NCI-H1105 treated with DMSO at 0.1 percent for 48 hours (cell line): Measurements from ENCODE around the gene FRS3.
"Not testable (repeated sequence)": the region's sequence is repeated elsewhere in the genome, so short reads cannot be mapped to it uniquely, and the experiment has no call there.

Source experiments
- DNase-seq: peaks from one replicate; lab custom pipeline; 2025; lab: John Stamatoyannopoulos, UW

FRS3 gene

GRCh38 chr6:41779788-41780550 lies at the start of gene FRS3:
Gene FRS3 (minus strand): TSS chr6:41779900. CDS start chr6:41776987, 2,913 bp downstream.
- DNase-seq = peak; percentile 89

GRCh38 chr6:41826343-41827022 lies 46.8 kb upstream of the FRS3 start:
- no peak for DNase-seq

- no peak for DNase-seq
These were observed 45.2 kb upstream of the FRS3 start for GRCh38 chr6:41824571-41825569.

- DNase-seq = no peak
These were observed 43.5 kb upstream of the FRS3 start for GRCh38 chr6:41823178-41823577.

GRCh38 chr6:41822021-41822420 lies 42.3 kb upstream of the FRS3 start:
- DNase-seq = no peak

- no peak for DNase-seq
These were observed 41.6 kb upstream of the FRS3 start for GRCh38 chr6:41821266-41821665.

GRCh38 chr6:41818271-41819054 lies 38.8 kb upstream of the FRS3 start:
- no peak for DNase-seq

- DNase-seq = no peak
These were observed 35.9 kb upstream of the FRS3 start for GRCh38 chr6:41815587-41815986.

GRCh38 chr6:41814629-41815028 lies 34.9 kb upstream of the FRS3 start:
- DNase-seq = no peak

GRCh38 chr6:41813956-41814355 lies 34.3 kb upstream of the FRS3 start:
- no peak for DNase-seq

GRCh38 chr6:41813469-41813868 lies 33.8 kb upstream of the FRS3 start:
- no peak for DNase-seq

- not testable (repeated sequence) for DNase-seq
These were observed 32.2 kb upstream of the FRS3 start for GRCh38 chr6:41811946-41812345.

GRCh38 chr6:41811095-41811494 lies 31.4 kb upstream of the FRS3 start:
- no peak for DNase-seq

GRCh38 chr6:41805830-41806774 lies 26.4 kb upstream of the FRS3 start:
- no peak for DNase-seq

GRCh38 chr6:41801380-41801779 lies 21.7 kb upstream of the FRS3 start:
- DNase-seq = no peak

GRCh38 chr6:41799559-41799911 lies 19.8 kb upstream of the FRS3 start:
- no peak for DNase-seq

- DNase-seq = no peak
These were observed 19.3 kb upstream of the FRS3 start for GRCh38 chr6:41798901-41799558.

- DNase-seq = no peak
These were observed 16.8 kb upstream of the FRS3 start for GRCh38 chr6:41796474-41796873.

GRCh38 chr6:41791984-41792383 lies 12.3 kb upstream of the FRS3 start:
- no peak for DNase-seq

GRCh38 chr6:41791305-41791704 lies 11.6 kb upstream of the FRS3 start:
- DNase-seq = no peak
